ENCODE results near the gene CASR.

CASR gene

GRCh38 chr3:122247087-122247824 is 63.8 kb downstream of the CASR start:
- H3K4me1 Mint-ChIP-seq: peaks cover 4% of the 10 kb centered on the region
- H3K36me3 Mint-ChIP-seq (ENCODE audit: insufficient read depth): peaks cover 1% of the 10 kb centered on the region
- ATAC-seq (replicated peaks; ENCODE audit: extremely low read depth, poor library complexity, severe bottlenecking) (no peak), DNase-seq (ENCODE audit: low spot score in 2 of 2) (no peak)
- H3K27me3 Mint-ChIP-seq: peaks cover 24% of the 10 kb centered on the region
- no peak overlapping the region for H3K4me3 Mint-ChIP-seq
- no peaks in the 10 kb centered on the region for H3K9me3 Mint-ChIP-seq
- H3K27ac Mint-ChIP-seq (ENCODE audit: low read depth): no peak overlapping the region

GRCh38 chr3:122247825-122248185 is 64.3 kb downstream of the CASR start:
- Mint-ChIP-seq H3K4me3 (no peak overlapping the region), H3K36me3 (ENCODE audit: insufficient read depth) (peaks cover 1% of the 10 kb centered on the region), H3K27me3 (peaks cover 18% of the 10 kb centered on the region), H3K4me1 (peaks cover 4% of the 10 kb centered on the region), H3K9me3 (no peaks in the 10 kb centered on the region), H3K27ac (ENCODE audit: low read depth) (no peak overlapping the region)
- DNase-seq (ENCODE audit: low spot score in 2 of 2) (no peak), ATAC-seq (replicated peaks; ENCODE audit: extremely low read depth, poor library complexity, severe bottlenecking) (no peak)

GRCh38 chr3:122251428-122251827 is 68.0 kb downstream of the CASR start:
- Mint-ChIP-seq H3K27me3 (no peaks in the 10 kb centered on the region), H3K36me3 (ENCODE audit: insufficient read depth) (peaks cover 1% of the 10 kb centered on the region), H3K4me3 (no peak overlapping the region), H3K9me3 (no peaks in the 10 kb centered on the region), H3K4me1 (no peaks in the 10 kb centered on the region), H3K27ac (ENCODE audit: low read depth) (no peak overlapping the region)
- DNase-seq (ENCODE audit: low spot score in 2 of 2) (no peak), ATAC-seq (replicated peaks; ENCODE audit: extremely low read depth, poor library complexity, severe bottlenecking) (no peak)

- H3K36me3 Mint-ChIP-seq (ENCODE audit: insufficient read depth): peaks cover 1% of the 10 kb centered on the region
- peaks cover 3% of the 10 kb centered on the region for H3K4me1 Mint-ChIP-seq
- H3K27me3 Mint-ChIP-seq: no peaks in the 10 kb centered on the region
- no peak overlapping the region for H3K4me3 Mint-ChIP-seq
- ATAC-seq (replicated peaks; ENCODE audit: extremely low read depth, poor library complexity, severe bottlenecking) (no peak), DNase-seq (ENCODE audit: low spot score in 2 of 2) (no peak)
- H3K9me3 Mint-ChIP-seq: no peaks in the 10 kb centered on the region
- H3K27ac Mint-ChIP-seq (ENCODE audit: low read depth): no peak overlapping the region
These were observed 70.1 kb downstream of the CASR start for GRCh38 chr3:122253581-122253980.

GRCh38 chr3:122255757-122256439 is 72.4 kb downstream of the CASR start:
- Mint-ChIP-seq H3K36me3 (ENCODE audit: insufficient read depth) (no peaks in the 10 kb centered on the region), H3K4me1 (peaks cover 5% of the 10 kb centered on the region), H3K27ac (ENCODE audit: low read depth) (no peak overlapping the region), H3K9me3 (no peaks in the 10 kb centered on the region), H3K4me3 (no peak overlapping the region), H3K27me3 (peaks cover 9% of the 10 kb centered on the region)
- DNase-seq (ENCODE audit: low spot score in 2 of 2): no peak
- ATAC-seq (replicated peaks; ENCODE audit: extremely low read depth, poor library complexity, severe bottlenecking): no peak

- no peaks in the 10 kb centered on the region for H3K36me3 Mint-ChIP-seq (ENCODE audit: insufficient read depth)
- H3K4me1 Mint-ChIP-seq: peaks cover 5% of the 10 kb centered on the region
- H3K4me3 Mint-ChIP-seq: no peak overlapping the region
- no peaks in the 10 kb centered on the region for H3K9me3 Mint-ChIP-seq
- DNase-seq (ENCODE audit: low spot score in 2 of 2) (no peak), ATAC-seq (replicated peaks; ENCODE audit: extremely low read depth, poor library complexity, severe bottlenecking) (no peak)
- H3K27ac Mint-ChIP-seq (ENCODE audit: low read depth): no peak overlapping the region
- H3K27me3 Mint-ChIP-seq: peaks cover 25% of the 10 kb centered on the region
These were observed 74.3 kb downstream of the CASR start for GRCh38 chr3:122257644-122258364.

GRCh38 chr3:122258757-122259371 is 75.4 kb downstream of the CASR start:
- Mint-ChIP-seq H3K36me3 (ENCODE audit: insufficient read depth) (no peaks in the 10 kb centered on the region), H3K4me1 (peaks cover 5% of the 10 kb centered on the region), H3K27ac (ENCODE audit: low read depth) (no peak overlapping the region), H3K9me3 (no peaks in the 10 kb centered on the region), H3K27me3 (peaks cover 36% of the 10 kb centered on the region), H3K4me3 (no peak overlapping the region)
- ATAC-seq (replicated peaks; ENCODE audit: extremely low read depth, poor library complexity, severe bottlenecking): peak; percentile 40
- DNase-seq (ENCODE audit: low spot score in 2 of 2): no peak

- Mint-ChIP-seq H3K27me3 (peaks cover 48% of the 10 kb centered on the region), H3K27ac (ENCODE audit: low read depth) (no peak overlapping the region), H3K4me1 (peaks cover 5% of the 10 kb centered on the region), H3K4me3 (no peak overlapping the region), H3K9me3 (no peaks in the 10 kb centered on the region), H3K36me3 (ENCODE audit: insufficient read depth) (no peaks in the 10 kb centered on the region)
- DNase-seq (ENCODE audit: low spot score in 2 of 2) (no peak), ATAC-seq (replicated peaks; ENCODE audit: extremely low read depth, poor library complexity, severe bottlenecking) (no peak)
These were observed 76.7 kb downstream of the CASR start for GRCh38 chr3:122260206-122260605.

GRCh38 chr3:122263058-122263457 is 79.6 kb downstream of the CASR start:
- H3K9me3 Mint-ChIP-seq: no peaks in the 10 kb centered on the region
- no peak overlapping the region for H3K27ac Mint-ChIP-seq (ENCODE audit: low read depth)
- ATAC-seq (replicated peaks; ENCODE audit: extremely low read depth, poor library complexity, severe bottlenecking) (no peak), DNase-seq (ENCODE audit: low spot score in 2 of 2) (no peak)
- H3K4me3 Mint-ChIP-seq: no peak overlapping the region
- peaks cover 5% of the 10 kb centered on the region for H3K4me1 Mint-ChIP-seq
- peaks cover 54% of the 10 kb centered on the region for H3K27me3 Mint-ChIP-seq
- no peaks in the 10 kb centered on the region for H3K36me3 Mint-ChIP-seq (ENCODE audit: insufficient read depth)

- ATAC-seq (replicated peaks; ENCODE audit: extremely low read depth, poor library complexity, severe bottlenecking): no peak
- H3K4me3 Mint-ChIP-seq: no peak overlapping the region
- H3K27me3 Mint-ChIP-seq: peaks cover 54% of the 10 kb centered on the region
- DNase-seq (ENCODE audit: low spot score in 2 of 2): no peak
- no peaks in the 10 kb centered on the region for H3K4me1 Mint-ChIP-seq
- no peak overlapping the region for H3K27ac Mint-ChIP-seq (ENCODE audit: low read depth)
- H3K36me3 Mint-ChIP-seq (ENCODE audit: insufficient read depth): no peaks in the 10 kb centered on the region
- H3K9me3 Mint-ChIP-seq: no peaks in the 10 kb centered on the region
These were observed 80.6 kb downstream of the CASR start for GRCh38 chr3:122263974-122264588.

- H3K4me1 Mint-ChIP-seq: peaks cover 1% of the 10 kb centered on the region
- DNase-seq (ENCODE audit: low spot score in 2 of 2) (no peak), ATAC-seq (replicated peaks; ENCODE audit: extremely low read depth, poor library complexity, severe bottlenecking) (no peak)
- no peaks in the 10 kb centered on the region for H3K36me3 Mint-ChIP-seq (ENCODE audit: insufficient read depth)
- H3K4me3 Mint-ChIP-seq: no peak overlapping the region
- H3K27ac Mint-ChIP-seq (ENCODE audit: low read depth): no peak overlapping the region
- no peaks in the 10 kb centered on the region for H3K9me3 Mint-ChIP-seq
- H3K27me3 Mint-ChIP-seq: peaks cover 44% of the 10 kb centered on the region
These were observed 82.5 kb downstream of the CASR start for GRCh38 chr3:122265957-122266356.

GRCh38 chr3:122268257-122269024 is 85.0 kb downstream of the CASR start:
- ATAC-seq (replicated peaks; ENCODE audit: extremely low read depth, poor library complexity, severe bottlenecking) (no peak), DNase-seq (ENCODE audit: low spot score in 2 of 2) (no peak)
- H3K9me3 Mint-ChIP-seq: no peaks in the 10 kb centered on the region
- peaks cover 29% of the 10 kb centered on the region for H3K27me3 Mint-ChIP-seq
- H3K27ac Mint-ChIP-seq (ENCODE audit: low read depth): no peak overlapping the region
- no peak overlapping the region for H3K4me3 Mint-ChIP-seq
- peaks cover 25% of the 10 kb centered on the region for H3K4me1 Mint-ChIP-seq
- peaks cover 3% of the 10 kb centered on the region for H3K36me3 Mint-ChIP-seq (ENCODE audit: insufficient read depth)

All from central memory CD8-positive, alpha-beta T cell (primary cell).